Naive B cell (primary cell): ENCODE measurements around the gene TUBGCP6. TPM values are rescaled to one million over a fixed set of nuclear protein-coding genes. Genes with fewer than 3 reads are reported as not detected.
A peak's percentile ranks its signal among the peaks of the same experiment; 100 is the strongest.

Experiments used
- ATAC-seq, 2 donors: fragments of 150-1000 bp; cut with Tn5 transposase; 2 replicates each; pipeline ENCODE4 v1.10.0; 2021; ENCODE audit warnings: low read depth in 2 of 2, mild to moderate bottlenecking in 2 of 2, moderate library complexity in 2 of 2
- DNase-seq: peaks from one replicate; pipeline ENCODE4 v3.0.0; 2022
- H3K27ac Mint-ChIP-seq, 6 donors: one replicate each; pipeline ENCODE4 v1.8.0; 2020 to 2022; ENCODE audit warnings: mild to moderate bottlenecking in 6 of 6, mixed read lengths in 6 of 6, moderate library complexity in 5 of 6, inconsistent platforms in 2 of 6
- H3K27me3 Mint-ChIP-seq, 3 donors: one replicate each; pipeline ENCODE4 v1.8.0; 2021 to 2022; ENCODE audit warnings: mixed read lengths in 3 of 3, mild to moderate bottlenecking in 1 of 3
- H3K36me3 Mint-ChIP-seq, 2 donors: one replicate each; pipeline ENCODE4 v1.8.0; 2020 to 2022; ENCODE audit warnings: mixed read lengths in 2 of 2, inconsistent platforms in 1 of 2, mild to moderate bottlenecking in 1 of 2
- H3K4me1 Mint-ChIP-seq, 3 donors: one replicate each; pipeline ENCODE4 v1.8.0; 2020 to 2022; ENCODE audit warnings: mixed read lengths in 3 of 3, inconsistent platforms in 1 of 3, mild to moderate bottlenecking in 1 of 3, moderate library complexity in 1 of 3
- H3K4me3 Mint-ChIP-seq, 8 donors: one replicate each; pipeline ENCODE4 v1.8.0; 2020 to 2022; ENCODE audit warnings: mild to moderate bottlenecking in 8 of 8, mixed read lengths in 8 of 8, moderate library complexity in 8 of 8, inconsistent platforms in 2 of 8
- H3K9me3 Mint-ChIP-seq, 7 donors: one replicate each; pipeline ENCODE4 v1.8.0; 2020 to 2022; ENCODE audit warnings: mixed read lengths in 7 of 7, mild to moderate bottlenecking in 5 of 7, inconsistent platforms in 2 of 7, moderate library complexity in 1 of 7
- polyA plus RNA-seq, 6 donors: library from polyadenylated mRNA; unstranded; fragments of 300-500 nt; fragmentation: Illumina TruSeq; gene quantifications; one replicate each; pipeline ENCODE4 v1.2.3, GENCODE V29; 2021; ENCODE audit warnings: low read depth in 6 of 6

Gene TUBGCP6
- polyA plus RNA-seq, 6 donors from 2014 or later: 11.6 to 23.2 (median 14.2) TPM

- DNase-seq (no peak), ATAC-seq (peak; percentile 19 to 22)
- no peak overlapping the region for H3K27ac Mint-ChIP-seq
- H3K36me3 Mint-ChIP-seq: no peaks in the 10 kb centered on the region
- H3K9me3 Mint-ChIP-seq: no peaks in the 10 kb centered on the region
- peak overlapping the region in 5 of 8 donors; percentile 22 to 86 (median 67) for H3K4me3 Mint-ChIP-seq
- H3K27me3 Mint-ChIP-seq: peaks cover 0 to 39% (median 0%) of the 10 kb centered on the region in 3 donors
- H3K4me1 Mint-ChIP-seq: peaks cover 8 to 25% (median 21%) of the 10 kb centered on the region in 3 donors
Measured at GRCh38 chr22:50267591-50268390, 23.0 kb upstream of the TUBGCP6 start.

GRCh38 chr22:50266994-50267393 lies 22.2 kb upstream of the TUBGCP6 start:
- ATAC-seq: no peak
- H3K4me3 Mint-ChIP-seq: no peak overlapping the region
- H3K27me3 Mint-ChIP-seq: peaks cover 0 to 47% (median 6%) of the 10 kb centered on the region in 3 donors

GRCh38 chr22:50264946-50265669 lies 20.3 kb upstream of the TUBGCP6 start:
- DNase-seq: no peak
- Mint-ChIP-seq H3K4me3 (peak overlapping the region in 2 of 8 donors; percentile 49 to 62), H3K27me3 (peaks cover 0 to 49% (median 9%) of the 10 kb centered on the region in 3 donors), H3K4me1 (peaks cover 10 to 29% (median 29%) of the 10 kb centered on the region in 3 donors), H3K27ac (peak overlapping the region in 1 of 6 donors; percentile 51), H3K9me3 (no peaks in the 10 kb centered on the region), H3K36me3 (no peaks in the 10 kb centered on the region)
- no peak for ATAC-seq

More at GRCh38 chr22:50266994-50267393, 22.2 kb upstream of the TUBGCP6 start:
- Mint-ChIP-seq H3K36me3 (no peaks in the 10 kb centered on the region), H3K4me1 (peaks cover 13 to 33% (median 27%) of the 10 kb centered on the region in 3 donors), H3K9me3 (no peaks in the 10 kb centered on the region), H3K27ac (no peak overlapping the region)
- DNase-seq: no peak

- peaks cover 10 to 26% (median 23%) of the 10 kb centered on the region in 3 donors for H3K4me1 Mint-ChIP-seq
- H3K27me3 Mint-ChIP-seq: peaks cover 0 to 50% (median 9%) of the 10 kb centered on the region in 3 donors
- peak overlapping the region in 1 of 8 donors; percentile 24 for H3K4me3 Mint-ChIP-seq
- DNase-seq (no peak), ATAC-seq (no peak)
- no peaks in the 10 kb centered on the region for H3K9me3 Mint-ChIP-seq
- H3K36me3 Mint-ChIP-seq: no peaks in the 10 kb centered on the region
- H3K27ac Mint-ChIP-seq: no peak overlapping the region
Measured at GRCh38 chr22:50264104-50264745, 19.4 kb upstream of the TUBGCP6 start.

GRCh38 chr22:50262973-50263617 lies 18.3 kb upstream of the TUBGCP6 start:
- no peak for DNase-seq
- Mint-ChIP-seq H3K36me3 (no peaks in the 10 kb centered on the region), H3K9me3 (no peaks in the 10 kb centered on the region), H3K4me3 (peak overlapping the region in 2 of 8 donors; percentile 21 to 78), H3K27ac (no peak overlapping the region), H3K27me3 (peaks cover 0 to 50% (median 9%) of the 10 kb centered on the region in 3 donors), H3K4me1 (peaks cover 6 to 16% (median 15%) of the 10 kb centered on the region in 3 donors)
- ATAC-seq: no peak

GRCh38 chr22:50262460-50262911 lies 17.7 kb upstream of the TUBGCP6 start:
- no peaks in the 10 kb centered on the region for H3K36me3 Mint-ChIP-seq
- peak; percentile 41 to 51 for ATAC-seq
- peaks cover 0 to 51% (median 9%) of the 10 kb centered on the region in 3 donors for H3K27me3 Mint-ChIP-seq
- peak overlapping the region; percentile 45 to 83 (median 68) for H3K4me3 Mint-ChIP-seq
- peaks cover 6 to 15% (median 14%) of the 10 kb centered on the region in 3 donors for H3K4me1 Mint-ChIP-seq
- H3K27ac Mint-ChIP-seq: peak overlapping the region in 1 of 6 donors; percentile 29
- DNase-seq: no peak
- H3K9me3 Mint-ChIP-seq: no peaks in the 10 kb centered on the region

GRCh38 chr22:50261615-50262459 lies 17.0 kb upstream of the TUBGCP6 start, which contains the start of gene MAPK12:
Gene MAPK12 (minus strand): TSS chr22:50261683. CDS start chr22:50261509, 174 bp downstream.
- peak within 1 kb of the TSS in 1 of 6 donors; percentile 29 for H3K27ac Mint-ChIP-seq

GRCh38 chr22:50260801-50261614 lies 16.2 kb upstream of the TUBGCP6 start:
- Mint-ChIP-seq H3K4me1 (peaks cover 6 to 15% (median 14%) of the 10 kb centered on the region in 3 donors), H3K36me3 (no peaks in the 10 kb centered on the region), H3K27me3 (peaks cover 0 to 47% (median 9%) of the 10 kb centered on the region in 3 donors), H3K9me3 (no peaks in the 10 kb centered on the region), H3K4me3 (peak overlapping the region in 2 of 8 donors; percentile 27 to 50), H3K27ac (no peak overlapping the region)
- ATAC-seq (peak; percentile 35 to 36), DNase-seq (no peak)

More at GRCh38 chr22:50261615-50262459, 17.0 kb upstream of the TUBGCP6 start, which contains the start of gene MAPK12:
- Mint-ChIP-seq H3K27me3 (peaks cover 0 to 51% (median 9%) of the 10 kb centered on the region in 3 donors), H3K36me3 (no peaks in the 10 kb centered on the region), H3K4me1 (peaks cover 6 to 15% (median 14%) of the 10 kb centered on the region in 3 donors), H3K4me3 (peak within 1 kb of the TSS; percentile 45 to 83 (median 68)), H3K9me3 (no peaks in the 10 kb centered on the region)
- DNase-seq (no peak), ATAC-seq (peak in 1 of 2 donors; percentile 3)

GRCh38 chr22:50260434-50260800 lies 15.6 kb upstream of the TUBGCP6 start:
- no peak for ATAC-seq
- H3K27me3 Mint-ChIP-seq: peaks cover 0 to 45% (median 9%) of the 10 kb centered on the region in 3 donors
- no peak overlapping the region for H3K27ac Mint-ChIP-seq
- no peaks in the 10 kb centered on the region for H3K9me3 Mint-ChIP-seq
- peak overlapping the region in 4 of 8 donors; percentile 15 to 50 (median 28) for H3K4me3 Mint-ChIP-seq
- DNase-seq: no peak
- H3K36me3 Mint-ChIP-seq: no peaks in the 10 kb centered on the region
- peaks cover 6 to 15% (median 14%) of the 10 kb centered on the region in 3 donors for H3K4me1 Mint-ChIP-seq

- no peaks in the 10 kb centered on the region for H3K36me3 Mint-ChIP-seq
- H3K27ac Mint-ChIP-seq: no peak overlapping the region
- H3K27me3 Mint-ChIP-seq: peaks cover 0 to 42% (median 9%) of the 10 kb centered on the region in 3 donors
- no peak for ATAC-seq
- H3K4me3 Mint-ChIP-seq: peak overlapping the region in 3 of 8 donors; percentile 15 to 44 (median 40)
- no peaks in the 10 kb centered on the region for H3K9me3 Mint-ChIP-seq
- peaks cover 6 to 14% (median 11%) of the 10 kb centered on the region in 3 donors for H3K4me1 Mint-ChIP-seq
- DNase-seq: no peak
Measured at GRCh38 chr22:50259302-50259701, 14.5 kb upstream of the TUBGCP6 start.
